Naive thymus-derived CD8-positive, alpha-beta T cell (primary cell): Measurements from ENCODE around the gene POU2AF3. TPM values are rescaled to one million over a fixed set of nuclear protein-coding genes. Genes with fewer than 3 reads are reported as not detected.
"Not testable (repeated sequence)": the region's sequence is repeated elsewhere in the genome, so short reads cannot be mapped to it uniquely, and the experiment has no call there.

Source experiments
- ATAC-seq, 2 donors: fragments of 150-1000 bp; cut with Tn5 transposase in 1 of 2; sonication (Bioruptor Pico), chemical (Tn5 transposase) in 1 of 2; 1 replicate in 1 of 2; 2 replicates in 1 of 2; pipeline ENCODE4 v1.10.0; 2021; ENCODE audit warnings: mild to moderate bottlenecking in 2 of 2, moderate library complexity in 2 of 2
- POLR2A ChIA-PET: fragments of 350-600 bp; sonication (Branson Sonifier 250); formaldehyde crosslinking; loops from one replicate; lab custom pipeline; 2021; ENCODE audit warnings: antibody characterized with exemption; lab: Charles Lee
- DNase-seq, 10 donors: peaks; one replicate each; pipeline versions ENCODE4 v3.0.0 to v3.0.0-alpha.2; 2020 to 2022
- H3K27ac Mint-ChIP-seq, 10 donors: one replicate each; pipeline ENCODE4 v1.8.0; 2020 to 2022; ENCODE audit warnings: mild to moderate bottlenecking in 10 of 10, mixed read lengths in 10 of 10, moderate library complexity in 4 of 10, inconsistent platforms in 1 of 10
- H3K27me3 Mint-ChIP-seq, 5 donors: one replicate each; pipeline ENCODE4 v1.8.0; 2021 to 2022; ENCODE audit warnings: mixed read lengths in 5 of 5
- H3K36me3 Mint-ChIP-seq, 3 donors: one replicate each; pipeline ENCODE4 v1.8.0; 2020 to 2022; ENCODE audit warnings: mixed read lengths in 3 of 3, mild to moderate bottlenecking in 2 of 3, inconsistent platforms in 1 of 3
- H3K4me1 Mint-ChIP-seq, 4 donors: one replicate each; pipeline ENCODE4 v1.8.0; 2021 to 2022; ENCODE audit warnings: mixed read lengths in 4 of 4
- H3K4me3 Mint-ChIP-seq, 10 donors: one replicate each; pipeline ENCODE4 v1.8.0; 2020 to 2022; ENCODE audit warnings: mild to moderate bottlenecking in 10 of 10, mixed read lengths in 10 of 10, moderate library complexity in 6 of 10, inconsistent platforms in 1 of 10
- H3K9me3 Mint-ChIP-seq, 9 donors: one replicate each; pipeline ENCODE4 v1.8.0; 2020 to 2022; ENCODE audit warnings: mixed read lengths in 9 of 9, mild to moderate bottlenecking in 3 of 9, inconsistent platforms in 1 of 9, moderate library complexity in 1 of 9
- polyA plus RNA-seq, 3 donors: library from polyadenylated mRNA; unstranded; fragments of 300-500 nt; fragmentation: Illumina TruSeq; gene quantifications; one replicate each; pipeline ENCODE4 v1.2.3, GENCODE V29; 2021
- total RNA-seq, 8 experiments: library from RNA in 2 of 8; stranded (reverse) in 2 of 8; gene quantifications; one replicate each; pipeline ENCODE4 v1.2.3 and lab custom pipeline; 2021 to 2026

POU2AF3 gene
- total and polyA plus RNA-seq, 5 experiments from 2014 or later, result not detected

DNA sequence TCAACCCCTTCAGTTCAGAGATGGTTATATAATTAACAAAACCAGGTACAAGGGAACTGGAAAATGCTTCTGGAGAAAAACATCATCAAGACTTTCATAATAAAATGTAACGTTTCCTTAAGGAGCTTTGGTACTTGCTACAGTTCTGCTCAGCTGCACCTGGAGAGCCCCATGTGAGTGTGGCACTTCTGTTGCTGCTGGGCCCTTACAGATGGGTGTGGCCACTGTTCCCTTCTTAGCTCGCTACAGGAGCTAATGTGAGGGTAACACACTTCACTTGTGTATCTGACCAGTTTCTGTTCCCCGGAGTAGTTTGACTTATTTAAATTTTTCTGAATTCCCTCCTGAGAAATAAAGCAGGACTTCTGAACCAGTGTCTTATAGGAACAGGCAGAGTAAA, 4.0 kb downstream of the POU2AF3 start:
- Mint-ChIP-seq H3K4me3 (no peak overlapping the region), H3K9me3 (no peaks in the 10 kb centered on the region), H3K4me1 (peaks cover 0 to 3% (median 2%) of the 10 kb centered on the region in 4 donors), H3K27ac (no peak overlapping the region), H3K27me3 (peaks cover 11 to 59% (median 33%) of the 10 kb centered on the region in 5 donors), H3K36me3 (no peaks in the 10 kb centered on the region)
- no peak for ATAC-seq
- POLR2A ChIA-PET, result no interaction called here
- DNase-seq, result no peak

DNA sequence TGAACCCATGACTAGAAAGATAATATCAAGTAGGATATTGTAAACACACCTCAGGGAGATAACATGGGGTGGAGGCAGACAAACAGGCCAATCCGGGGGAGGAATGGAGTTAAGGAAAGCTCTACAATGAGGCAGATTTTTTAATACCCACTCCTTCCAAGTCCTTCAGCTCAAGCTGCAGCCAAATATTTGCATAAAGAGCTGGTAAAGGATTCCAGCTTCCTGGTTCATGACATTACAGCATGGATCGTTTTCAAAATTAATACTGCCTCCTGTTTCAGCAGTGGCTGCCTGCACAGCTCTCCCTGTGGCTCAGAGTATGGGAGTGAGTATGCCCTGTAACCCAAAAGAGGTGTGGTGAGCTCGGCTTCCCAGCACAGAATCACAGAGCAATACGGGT, 5.1 kb downstream of the POU2AF3 start:
- Mint-ChIP-seq H3K4me3 (no peak overlapping the region), H3K9me3 (no peaks in the 10 kb centered on the region), H3K27me3 (peaks cover 11 to 59% (median 25%) of the 10 kb centered on the region in 5 donors), H3K4me1 (no peaks in the 10 kb centered on the region), H3K36me3 (no peaks in the 10 kb centered on the region), H3K27ac (no peak overlapping the region)
- ATAC-seq, result no peak
- DNase-seq, result no peak
- POLR2A ChIA-PET, result no interaction called here

DNA sequence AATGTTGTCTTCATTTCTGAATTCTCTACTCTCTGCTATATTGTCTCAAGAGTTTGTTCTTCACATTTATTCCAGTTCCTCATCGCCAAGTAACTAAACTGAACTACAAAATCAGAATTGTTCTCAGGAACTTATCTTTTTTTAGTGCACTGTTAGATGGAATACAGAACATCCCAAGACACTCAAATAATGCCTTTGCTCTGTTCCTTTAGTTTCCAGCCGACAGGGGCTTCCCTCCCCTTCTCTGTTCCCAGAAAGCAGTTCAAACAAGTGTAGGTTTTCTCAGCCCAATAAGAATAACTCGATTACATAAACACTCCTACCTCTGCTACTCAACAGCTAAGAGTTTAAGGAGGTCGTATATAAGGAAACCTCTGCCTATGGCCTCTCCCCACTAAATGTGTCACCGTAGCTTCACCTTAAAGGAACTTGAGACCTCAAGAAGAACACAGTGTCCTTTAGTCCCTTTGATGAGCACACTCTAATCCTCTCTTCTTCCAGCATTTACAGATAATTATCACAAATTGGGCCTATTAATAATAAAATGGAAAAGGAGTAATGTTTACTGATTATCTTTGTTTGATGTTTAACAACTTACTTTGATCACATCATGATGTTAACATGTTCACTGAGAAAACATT, 6.9 kb downstream of the POU2AF3 start:
- DNase-seq (no peak), ATAC-seq (no peak)
- Mint-ChIP-seq H3K9me3 (no peaks in the 10 kb centered on the region), H3K27ac (no peak overlapping the region), H3K36me3 (no peaks in the 10 kb centered on the region), H3K4me3 (no peak overlapping the region), H3K27me3 (peaks cover 10 to 55% (median 19%) of the 10 kb centered on the region in 5 donors), H3K4me1 (no peaks in the 10 kb centered on the region)
- POLR2A ChIA-PET, result no interaction called here

DNA sequence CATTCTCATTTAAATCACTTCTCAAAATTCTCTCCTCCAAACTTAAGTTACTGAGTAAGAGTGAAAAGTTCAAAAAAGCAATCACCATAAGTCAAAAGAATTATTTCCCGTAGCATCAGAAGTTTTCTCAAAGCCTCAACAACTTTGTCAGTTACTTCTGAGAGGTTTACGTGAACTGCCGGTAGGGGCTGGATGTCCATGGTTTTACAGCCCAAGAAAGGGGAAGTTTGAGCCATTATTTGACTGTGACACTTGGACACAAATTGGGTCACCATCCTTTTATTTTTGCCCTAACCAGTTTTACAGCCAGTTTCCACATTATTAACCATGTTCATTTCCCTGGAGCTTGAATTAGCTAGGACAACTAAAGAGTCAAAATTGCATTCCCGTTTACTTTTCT, 7.5 kb downstream of the POU2AF3 start:
- H3K4me1 Mint-ChIP-seq, result no peaks in the 10 kb centered on the region
- no peak overlapping the region for H3K27ac Mint-ChIP-seq
- H3K4me3 Mint-ChIP-seq, result no peak overlapping the region
- ATAC-seq (no peak), DNase-seq (no peak)
- H3K27me3 Mint-ChIP-seq, result peaks cover 9 to 55% (median 16%) of the 10 kb centered on the region in 5 donors
- no peaks in the 10 kb centered on the region for H3K36me3 Mint-ChIP-seq
- POLR2A ChIA-PET, result no interaction called here
- H3K9me3 Mint-ChIP-seq, result no peaks in the 10 kb centered on the region

DNA sequence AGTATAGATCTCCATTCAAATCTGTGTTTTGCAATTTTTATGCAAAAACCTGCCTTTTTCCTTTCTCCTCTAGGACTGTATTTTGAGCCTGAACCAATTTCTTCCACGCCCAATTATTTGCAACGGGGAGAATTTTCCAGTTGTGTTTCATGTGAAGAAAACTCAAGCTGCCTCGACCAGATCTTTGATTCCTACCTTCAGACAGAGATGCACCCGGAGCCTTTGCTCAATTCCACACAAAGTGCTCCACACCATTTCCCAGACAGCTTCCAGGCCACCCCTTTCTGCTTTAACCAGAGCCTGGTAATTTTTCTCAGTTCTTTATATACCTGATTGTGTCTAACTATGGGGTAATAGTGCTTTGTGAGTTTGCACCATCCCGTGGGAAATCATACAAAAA, 8.0 kb downstream of the POU2AF3 start:
- ATAC-seq (no peak), DNase-seq (no peak)
- POLR2A ChIA-PET, result no interaction called here
- Mint-ChIP-seq H3K4me1 (no peaks in the 10 kb centered on the region), H3K9me3 (no peaks in the 10 kb centered on the region), H3K4me3 (no peak overlapping the region), H3K27ac (no peak overlapping the region), H3K27me3 (peaks cover 9 to 52% (median 15%) of the 10 kb centered on the region in 5 donors), H3K36me3 (no peaks in the 10 kb centered on the region)

DNA sequence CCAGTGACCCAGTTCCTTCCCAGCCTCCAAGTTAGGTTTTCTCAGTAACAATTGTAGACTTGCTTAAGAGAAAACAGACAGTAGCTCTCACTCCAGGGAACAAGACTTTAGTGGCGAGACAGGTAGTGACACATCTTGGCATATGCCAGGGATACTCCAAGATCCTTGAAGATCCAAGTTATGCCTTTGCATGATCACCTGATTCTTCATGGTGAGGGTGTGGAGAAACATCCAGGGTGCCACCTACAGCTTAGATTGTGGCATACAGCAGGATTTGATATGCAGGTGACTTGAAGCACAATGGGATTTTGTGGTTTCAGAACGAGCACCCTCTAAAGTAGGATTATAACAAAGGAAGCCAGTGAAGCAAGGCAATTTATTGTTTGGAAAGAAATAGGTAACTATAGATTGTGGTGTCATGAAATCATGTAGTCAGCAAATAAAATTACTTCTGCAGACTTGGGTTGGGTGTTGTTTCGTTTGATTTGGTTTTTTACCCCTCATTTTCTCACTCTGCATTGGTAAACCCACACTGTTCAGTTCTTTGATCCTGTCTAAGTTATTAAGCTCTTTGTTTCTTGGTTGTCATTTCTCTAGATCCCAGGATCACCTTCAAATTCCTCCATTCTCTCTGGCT, 9.2 kb downstream of the POU2AF3 start:
- H3K27me3 Mint-ChIP-seq, result peaks cover 10 to 46% (median 11%) of the 10 kb centered on the region in 5 donors
- H3K36me3 Mint-ChIP-seq, result no peaks in the 10 kb centered on the region
- POLR2A ChIA-PET, result no interaction called here
- no peak overlapping the region for H3K27ac Mint-ChIP-seq
- H3K4me1 Mint-ChIP-seq, result no peaks in the 10 kb centered on the region
- ATAC-seq (no peak), DNase-seq (no peak)
- no peak overlapping the region for H3K4me3 Mint-ChIP-seq
- no peaks in the 10 kb centered on the region for H3K9me3 Mint-ChIP-seq

DNA sequence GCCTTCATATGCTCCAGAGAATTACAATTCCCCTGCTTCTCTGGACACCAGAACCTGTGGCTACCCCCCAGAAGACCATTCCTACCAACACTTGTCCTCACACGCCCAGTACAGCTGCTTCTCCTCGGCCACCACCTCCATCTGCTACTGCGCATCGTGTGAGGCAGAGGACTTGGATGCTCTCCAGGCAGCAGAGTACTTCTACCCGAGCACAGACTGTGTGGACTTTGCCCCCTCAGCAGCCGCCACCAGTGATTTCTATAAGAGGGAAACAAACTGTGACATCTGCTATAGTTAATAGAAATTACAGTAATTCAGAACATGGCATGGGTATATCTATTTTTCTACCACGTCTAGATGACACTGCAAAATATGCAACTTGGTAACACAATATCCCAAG, 9.8 kb downstream of the POU2AF3 start:
- POLR2A ChIA-PET, result no interaction called here
- DNase-seq (no peak), ATAC-seq (no peak)
- Mint-ChIP-seq H3K4me3 (no peak overlapping the region), H3K4me1 (no peaks in the 10 kb centered on the region), H3K27me3 (peaks cover 10 to 41% (median 11%) of the 10 kb centered on the region in 5 donors), H3K9me3 (no peaks in the 10 kb centered on the region), H3K36me3 (no peaks in the 10 kb centered on the region), H3K27ac (no peak overlapping the region)

DNA sequence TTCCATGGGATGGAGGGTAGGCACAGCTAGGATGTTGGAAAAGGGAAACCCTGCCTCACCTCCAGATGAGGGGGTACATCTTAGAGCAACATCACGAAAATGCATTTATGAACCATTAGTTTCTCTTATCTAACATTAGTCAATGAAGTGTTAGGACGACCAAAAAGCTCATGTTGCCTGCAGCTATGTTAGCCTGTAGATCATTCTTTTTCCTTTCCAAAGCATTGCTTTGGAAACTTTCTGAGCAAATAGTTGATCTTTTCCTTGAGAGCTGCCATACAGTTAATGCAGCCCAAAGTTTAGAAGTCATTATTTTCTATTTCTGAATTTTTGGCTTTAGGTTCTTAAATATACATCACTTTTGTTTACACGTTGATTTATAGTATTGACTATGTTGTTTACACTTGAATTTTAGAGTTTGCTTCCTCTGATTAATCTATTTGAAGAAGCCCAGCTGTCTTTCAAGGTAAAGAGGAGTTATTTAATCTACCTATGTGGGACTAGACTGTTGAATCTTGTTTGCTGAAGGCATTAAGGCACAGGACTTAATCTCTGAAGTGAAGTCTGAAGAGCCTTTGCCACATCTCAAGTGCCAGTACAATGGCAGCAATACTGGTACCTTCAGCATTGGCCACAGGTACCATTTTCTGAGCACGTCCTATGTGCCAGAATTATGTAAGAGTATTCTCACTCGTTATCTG, 11.0 kb downstream of the POU2AF3 start:
- Mint-ChIP-seq H3K27me3 (peaks cover 11 to 43% (median 13%) of the 10 kb centered on the region in 5 donors), H3K4me1 (no peaks in the 10 kb centered on the region), H3K27ac (no peak overlapping the region), H3K9me3 (no peaks in the 10 kb centered on the region), H3K4me3 (no peak overlapping the region), H3K36me3 (no peaks in the 10 kb centered on the region)
- DNase-seq, result no peak
- POLR2A ChIA-PET, result no interaction called here
- ATAC-seq, result no peak

DNA sequence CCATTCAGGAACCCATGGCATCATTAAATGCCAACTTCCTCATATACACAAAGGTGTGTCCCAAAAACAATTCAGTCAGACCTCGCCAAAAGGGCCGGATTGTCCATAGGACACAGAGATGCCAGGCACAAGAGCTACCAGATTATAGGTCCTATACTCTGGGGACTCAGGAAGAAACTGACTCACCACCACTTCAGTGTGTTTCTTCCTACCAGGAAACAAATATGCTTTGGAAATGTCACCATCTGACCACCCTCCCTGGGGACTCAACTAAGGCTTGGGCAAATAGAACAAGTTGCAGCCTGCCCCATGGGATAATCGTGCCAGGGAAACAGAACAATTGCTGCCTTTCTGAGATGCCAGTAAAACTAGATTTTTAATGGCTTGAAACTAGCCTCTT, 11.7 kb downstream of the POU2AF3 start:
- no peak for ATAC-seq
- H3K4me1 Mint-ChIP-seq, result no peaks in the 10 kb centered on the region
- no peak for DNase-seq
- H3K27me3 Mint-ChIP-seq, result peaks cover 11 to 44% (median 16%) of the 10 kb centered on the region in 5 donors
- H3K36me3 Mint-ChIP-seq, result no peaks in the 10 kb centered on the region
- POLR2A ChIA-PET, result no interaction called here
- H3K4me3 Mint-ChIP-seq, result no peak overlapping the region
- no peaks in the 10 kb centered on the region for H3K9me3 Mint-ChIP-seq
- no peak overlapping the region for H3K27ac Mint-ChIP-seq

DNA sequence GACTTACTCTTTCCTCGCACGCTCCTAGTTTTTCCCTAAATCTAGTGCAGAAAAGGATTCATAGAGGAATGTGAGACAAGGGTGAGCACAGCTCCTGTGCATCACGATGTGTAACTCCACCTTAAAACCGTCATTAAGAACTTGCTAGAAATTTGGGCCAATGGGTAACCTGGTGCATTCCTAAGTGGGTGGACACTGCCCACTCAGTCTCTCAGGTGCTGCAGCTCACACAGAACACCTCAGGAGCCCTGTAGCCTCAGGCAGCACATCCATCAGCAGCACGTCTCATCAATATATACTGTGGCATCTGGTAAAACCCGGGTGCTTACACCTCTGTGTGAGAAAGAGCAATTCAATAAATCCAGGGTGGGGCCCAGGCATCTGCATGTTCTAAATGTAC, 12.4 kb downstream of the POU2AF3 start:
- POLR2A ChIA-PET, result no interaction called here
- peaks cover 12 to 40% (median 16%) of the 10 kb centered on the region in 5 donors for H3K27me3 Mint-ChIP-seq

DNA sequence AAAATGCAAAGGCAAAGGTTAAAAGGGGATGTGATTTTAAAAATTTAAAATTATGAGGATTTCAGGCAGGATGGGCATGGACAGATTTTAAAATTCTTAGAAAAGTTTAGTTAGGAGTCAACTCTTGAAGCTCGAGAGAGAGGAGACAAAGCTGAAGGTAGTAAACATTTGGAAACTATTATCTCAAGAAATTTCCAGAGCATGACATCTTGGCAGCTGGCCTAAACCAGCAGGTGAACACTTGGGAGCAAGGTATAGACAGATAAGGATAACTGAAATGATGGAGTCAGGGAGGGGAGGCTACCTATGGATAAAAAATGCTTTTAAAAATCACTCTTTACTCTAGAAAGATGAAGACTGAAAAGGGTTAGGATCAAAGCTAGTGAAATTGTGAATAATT, 13.7 kb downstream of the POU2AF3 start:
- no peak overlapping the region for H3K4me3 Mint-ChIP-seq
- POLR2A ChIA-PET, result no interaction called here
- H3K36me3 Mint-ChIP-seq, result no peaks in the 10 kb centered on the region

More for the DNA sequence above, 12.4 kb downstream of the POU2AF3 start:
- Mint-ChIP-seq H3K4me3 (no peak overlapping the region), H3K4me1 (no peaks in the 10 kb centered on the region), H3K27ac (no peak overlapping the region), H3K36me3 (no peaks in the 10 kb centered on the region), H3K9me3 (no peaks in the 10 kb centered on the region)
- DNase-seq (no peak), ATAC-seq (no peak)

DNA sequence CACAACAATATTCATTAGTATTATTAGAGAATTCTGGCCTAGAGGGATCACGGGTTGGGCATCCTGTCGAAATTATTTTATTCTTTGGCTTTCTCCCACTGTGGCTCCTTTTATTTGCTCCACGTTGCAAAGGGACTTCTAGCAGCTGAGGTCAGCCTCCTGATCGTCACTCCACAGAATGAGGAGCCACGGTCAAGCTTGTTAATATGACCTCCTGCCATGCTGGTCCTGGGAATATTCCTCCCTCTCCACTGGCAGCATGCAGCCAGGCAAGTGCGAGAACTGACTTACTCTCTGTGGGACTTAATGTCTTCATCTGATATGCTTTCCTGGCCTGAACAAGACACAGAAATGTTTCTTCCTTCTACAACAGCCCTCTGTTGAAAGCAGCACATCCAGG, 20.9 kb downstream of the POU2AF3 start:
- Mint-ChIP-seq H3K4me1 (no peaks in the 10 kb centered on the region), H3K27ac (no peak overlapping the region), H3K9me3 (no peaks in the 10 kb centered on the region), H3K4me3 (no peak overlapping the region), H3K27me3 (peaks cover 0 to 5% (median 2%) of the 10 kb centered on the region in 5 donors), H3K36me3 (no peaks in the 10 kb centered on the region)
- POLR2A ChIA-PET, result interaction anchor here (0.6 kb wide), 1 partner anchor 288 kb away, joined by 4 read pairs; no protein-coding TSS in a partner anchor
- DNase-seq (no peak), ATAC-seq (no peak)

More for the DNA sequence above, 13.7 kb downstream of the POU2AF3 start:
- no peaks in the 10 kb centered on the region for H3K4me1 Mint-ChIP-seq
- ATAC-seq (no peak), DNase-seq (no peak)
- H3K27ac Mint-ChIP-seq, result no peak overlapping the region
- no peaks in the 10 kb centered on the region for H3K9me3 Mint-ChIP-seq
- H3K27me3 Mint-ChIP-seq, result peaks cover 10 to 28% (median 14%) of the 10 kb centered on the region in 5 donors

DNA sequence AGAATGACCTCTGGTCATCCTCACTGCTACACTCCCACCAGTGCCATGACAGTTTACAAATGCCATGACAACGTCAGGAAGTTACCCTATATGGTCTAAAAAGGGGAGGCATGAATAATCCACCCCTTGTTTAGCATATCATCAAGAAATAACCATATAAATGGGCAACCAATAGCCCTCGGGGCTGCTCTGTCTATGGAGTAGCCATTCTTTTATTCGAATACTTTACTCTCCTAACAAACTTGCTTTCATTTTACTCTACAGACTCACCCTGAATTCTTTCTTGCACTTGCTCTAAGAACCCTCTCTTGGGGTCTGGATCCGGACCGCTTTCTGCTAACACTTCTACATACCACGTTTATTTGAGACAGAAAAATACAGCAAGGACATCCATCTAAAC, 21.9 kb downstream of the POU2AF3 start:
- H3K4me1 Mint-ChIP-seq, H3K27ac Mint-ChIP-seq, ATAC-seq, H3K27me3 Mint-ChIP-seq, DNase-seq, H3K9me3 Mint-ChIP-seq, POLR2A ChIA-PET, H3K36me3 Mint-ChIP-seq, H3K4me3 Mint-ChIP-seq: not testable (repeated sequence)
